ENCODE data around the gene PSMB5. TPM values are rescaled to one million over a fixed set of nuclear protein-coding genes. Genes with fewer than 3 reads are reported as not detected.
A peak's percentile ranks its signal among the peaks of the same experiment; 100 is the strongest.

The PSMB5 gene
- total and polyA plus RNA-seq, 2 of the 13 experiments (the other 11 are each of a cell fraction or from before 2014, with no cell fraction given): 705 to 871 TPM

DNA sequence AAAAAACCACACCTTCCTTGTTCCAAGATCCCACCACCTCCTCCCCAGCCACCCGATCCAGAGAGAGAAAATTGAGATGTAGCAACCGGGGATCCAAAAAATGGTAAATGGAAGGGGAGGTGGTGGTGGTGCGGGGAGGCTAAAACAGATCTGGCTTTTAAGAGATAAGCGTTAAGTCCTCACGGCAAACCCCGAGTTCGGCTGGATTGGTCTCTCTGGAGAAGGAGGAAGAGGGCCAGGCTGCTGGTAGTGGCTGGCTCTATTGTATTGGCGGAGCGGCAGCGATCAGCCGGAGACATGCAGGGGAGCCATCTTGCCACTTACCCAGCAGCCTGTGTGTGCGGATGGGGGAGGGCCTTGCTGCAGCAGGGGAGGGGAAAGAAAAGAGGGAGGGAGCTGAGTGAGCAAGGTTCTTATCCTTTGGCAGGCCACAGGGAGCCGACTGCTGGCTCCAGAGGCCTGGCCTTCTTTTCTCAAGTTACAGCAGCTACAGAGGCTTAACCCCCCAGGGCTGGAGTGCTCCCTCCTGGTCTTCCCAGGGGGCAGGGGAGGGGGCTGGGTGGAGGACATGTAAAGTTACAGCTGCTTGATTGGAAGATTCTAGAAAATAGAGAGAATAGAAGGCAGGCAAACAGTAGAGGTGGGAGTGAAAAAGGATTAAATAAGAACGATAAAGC, 36.7 kb upstream of the PSMB5 start (continued):
- TF ChIP-seq ARID5B (CRISPR knock-in tag; IDR thresholded peaks at IDR 0.05) (peak; percentile 72), SRY (CRISPR knock-in tag; IDR thresholded peaks at IDR 0.05) (peak; percentile 45; the same call in 1 of the 2 replicates), ZNF343 (CRISPR knock-in tag; IDR thresholded peaks at IDR 0.05) (peak; percentile 56; the same call in 1 of the 2 replicates), ZNF382 (CRISPR knock-in tag; IDR thresholded peaks at IDR 0.05; ENCODE audit: borderline replicate concordance) (no peak), CREM (IDR thresholded peaks at IDR 0.05) (no peak), CREM (CRISPR knock-in tag; IDR thresholded peaks at IDR 0.05) (no peak), POLR2G (IDR thresholded peaks at IDR 0.05; ENCODE audit: low read depth, low read length) (peak; percentile 99), ZNF564 (CRISPR knock-in tag; IDR thresholded peaks at IDR 0.05) (peak; percentile 59; the same call in 1 of the 2 replicates), HHEX (CRISPR knock-in tag; IDR thresholded peaks at IDR 0.05) (no peak), SAP130 (CRISPR knock-in tag; IDR thresholded peaks at IDR 0.05; ENCODE audit: low read depth) (peak; percentile 91), ZBTB26 (CRISPR knock-in tag; IDR thresholded peaks at IDR 0.05; ENCODE audit: borderline replicate concordance) (peak; percentile 59; the same call in 1 of the 2 replicates), ZNF546 (CRISPR knock-in tag; conservative IDR thresholded peaks at IDR 0.05) (no peak), TBL1XR1 (IDR thresholded peaks at IDR 0.05; ENCODE audit: borderline replicate concordance, low read length, partially characterized antibody) (peak; percentile 46), MTA1 (CRISPR knock-in tag; IDR thresholded peaks at IDR 0.05; ENCODE audit: borderline replicate concordance) (peak; percentile 82; the same call in 1 of the 2 replicates), ONECUT2 (CRISPR knock-in tag; IDR thresholded peaks at IDR 0.05) (no peak)
- TF ChIP-seq, protein P1, sequence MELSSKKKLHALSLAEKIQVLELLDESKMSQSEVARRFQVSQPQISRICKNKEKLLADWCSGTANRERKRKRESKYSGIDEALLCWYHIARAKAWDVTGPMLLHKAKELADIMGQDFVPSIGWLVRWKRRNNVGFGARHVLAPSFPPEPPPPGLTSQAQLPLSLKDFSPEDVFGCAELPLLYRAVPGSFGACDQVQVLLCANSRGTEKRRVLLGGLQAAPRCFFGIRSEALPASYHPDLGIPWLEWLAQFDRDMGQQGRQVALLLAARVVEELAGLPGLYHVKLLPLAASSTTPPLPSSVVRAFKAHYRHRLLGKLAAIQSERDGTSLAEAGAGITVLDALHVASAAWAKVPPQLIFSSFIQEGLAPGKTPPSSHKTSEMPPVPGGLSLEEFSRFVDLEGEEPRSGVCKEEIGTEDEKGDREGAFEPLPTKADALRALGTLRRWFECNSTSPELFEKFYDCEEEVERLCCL (CRISPR knock-in tag; IDR thresholded peaks at IDR 0.05; ENCODE audit: borderline replicate concordance): peak; percentile 19; the same call in 1 of the 2 replicates
- TF ChIP-seq, protein P2, sequence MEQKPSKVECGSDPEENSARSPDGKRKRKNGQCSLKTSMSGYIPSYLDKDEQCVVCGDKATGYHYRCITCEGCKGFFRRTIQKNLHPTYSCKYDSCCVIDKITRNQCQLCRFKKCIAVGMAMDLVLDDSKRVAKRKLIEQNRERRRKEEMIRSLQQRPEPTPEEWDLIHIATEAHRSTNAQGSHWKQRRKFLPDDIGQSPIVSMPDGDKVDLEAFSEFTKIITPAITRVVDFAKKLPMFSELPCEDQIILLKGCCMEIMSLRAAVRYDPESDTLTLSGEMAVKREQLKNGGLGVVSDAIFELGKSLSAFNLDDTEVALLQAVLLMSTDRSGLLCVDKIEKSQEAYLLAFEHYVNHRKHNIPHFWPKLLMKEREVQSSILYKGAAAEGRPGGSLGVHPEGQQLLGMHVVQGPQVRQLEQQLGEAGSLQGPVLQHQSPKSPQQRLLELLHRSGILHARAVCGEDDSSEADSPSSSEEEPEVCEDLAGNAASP (CRISPR knock-in tag; IDR thresholded peaks at IDR 0.05; ENCODE audit: borderline replicate concordance): peak; percentile 63; the same call in 1 of the 2 replicates
- TF ChIP-seq, protein P3, sequence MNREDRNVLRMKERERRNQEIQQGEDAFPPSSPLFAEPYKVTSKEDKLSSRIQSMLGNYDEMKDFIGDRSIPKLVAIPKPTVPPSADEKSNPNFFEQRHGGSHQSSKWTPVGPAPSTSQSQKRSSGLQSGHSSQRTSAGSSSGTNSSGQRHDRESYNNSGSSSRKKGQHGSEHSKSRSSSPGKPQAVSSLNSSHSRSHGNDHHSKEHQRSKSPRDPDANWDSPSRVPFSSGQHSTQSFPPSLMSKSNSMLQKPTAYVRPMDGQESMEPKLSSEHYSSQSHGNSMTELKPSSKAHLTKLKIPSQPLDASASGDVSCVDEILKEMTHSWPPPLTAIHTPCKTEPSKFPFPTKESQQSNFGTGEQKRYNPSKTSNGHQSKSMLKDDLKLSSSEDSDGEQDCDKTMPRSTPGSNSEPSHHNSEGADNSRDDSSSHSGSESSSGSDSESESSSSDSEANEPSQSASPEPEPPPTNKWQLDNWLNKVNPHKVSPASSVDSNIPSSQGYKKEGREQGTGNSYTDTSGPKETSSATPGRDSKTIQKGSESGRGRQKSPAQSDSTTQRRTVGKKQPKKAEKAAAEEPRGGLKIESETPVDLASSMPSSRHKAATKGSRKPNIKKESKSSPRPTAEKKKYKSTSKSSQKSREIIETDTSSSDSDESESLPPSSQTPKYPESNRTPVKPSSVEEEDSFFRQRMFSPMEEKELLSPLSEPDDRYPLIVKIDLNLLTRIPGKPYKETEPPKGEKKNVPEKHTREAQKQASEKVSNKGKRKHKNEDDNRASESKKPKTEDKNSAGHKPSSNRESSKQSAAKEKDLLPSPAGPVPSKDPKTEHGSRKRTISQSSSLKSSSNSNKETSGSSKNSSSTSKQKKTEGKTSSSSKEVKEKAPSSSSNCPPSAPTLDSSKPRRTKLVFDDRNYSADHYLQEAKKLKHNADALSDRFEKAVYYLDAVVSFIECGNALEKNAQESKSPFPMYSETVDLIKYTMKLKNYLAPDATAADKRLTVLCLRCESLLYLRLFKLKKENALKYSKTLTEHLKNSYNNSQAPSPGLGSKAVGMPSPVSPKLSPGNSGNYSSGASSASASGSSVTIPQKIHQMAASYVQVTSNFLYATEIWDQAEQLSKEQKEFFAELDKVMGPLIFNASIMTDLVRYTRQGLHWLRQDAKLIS (CRISPR knock-in tag; IDR thresholded peaks at IDR 0.05): peak; percentile 94
